AG10803 (cell line): ENCODE results near the gene RBM34.
A peak's percentile ranks its signal among the peaks of the same experiment; 100 is the strongest.
"Not testable (repeated sequence)": the region's sequence is repeated elsewhere in the genome, so short reads cannot be mapped to it uniquely, and the experiment has no call there.

Source experiments
- DNase-seq: peaks from one replicate; pipeline ENCODE4 v3.0.0; 2010; ENCODE audit warnings: low read depth
- H3K4me3 ChIP-seq: 2 replicates; pipeline ENCODE4 v1.5.1; 2011; ENCODE audit warnings: mild to moderate bottlenecking, low read length, control low read depth
- CTCF ChIP-seq: conservative IDR thresholded peaks from 2 replicates; pipeline ENCODE4 v1.5.1; 2011; ENCODE audit warnings: mild to moderate bottlenecking, low read length, control low read depth, inconsistent platforms

Gene RBM34

GRCh38 chr1:235161685-235162327 is 756 bp upstream of the RBM34 start:
- DNase-seq, result no peak
- peak overlapping the region; percentile 95 for H3K4me3 ChIP-seq
- no peak for TF ChIP-seq CTCF

- H3K4me3 ChIP-seq, result peak overlapping the region; percentile 95
- peak; percentile 70 for DNase-seq
- TF ChIP-seq CTCF, result peak; percentile 9; the same call in 1 of the 2 replicates
These were observed 580 bp downstream of the RBM34 start for GRCh38 chr1:235160383-235160956.

GRCh38 chr1:235159930-235160329 is 1.1 kb downstream of the RBM34 start:
- peak overlapping the region; percentile 95 for H3K4me3 ChIP-seq
- DNase-seq, result not testable (repeated sequence)

- DNase-seq, H3K4me3 ChIP-seq: not testable (repeated sequence)
These were observed 1.8 kb downstream of the RBM34 start for GRCh38 chr1:235159284-235159683.

- no peak for TF ChIP-seq CTCF
- DNase-seq, result no peak
- H3K4me3 ChIP-seq, result no peak overlapping the region
These were observed 2.4 kb downstream of the RBM34 start for GRCh38 chr1:235158680-235159079.

GRCh38 chr1:235157150-235157549 is 3.9 kb downstream of the RBM34 start:
- no peak overlapping the region for H3K4me3 ChIP-seq
- no peak for DNase-seq
- TF ChIP-seq CTCF, result no peak

GRCh38 chr1:235156740-235157139 is 4.3 kb downstream of the RBM34 start:
- no peak for TF ChIP-seq CTCF
- no peak for DNase-seq
- no peak overlapping the region for H3K4me3 ChIP-seq

GRCh38 chr1:235156265-235156664 is 4.8 kb downstream of the RBM34 start:
- DNase-seq, result no peak
- no peak overlapping the region for H3K4me3 ChIP-seq

More at GRCh38 chr1:235156265-235156664, 4.8 kb downstream of the RBM34 start:
- no peak for TF ChIP-seq CTCF
